GM20431 (cell line): ENCODE data around the gene PCP2.
"Not testable (repeated sequence)": the region's sequence is repeated elsewhere in the genome, so short reads cannot be mapped to it uniquely, and the experiment has no call there.

Experiments
- in situ Hi-C: fragments of 300-500 bp; cut with MseI, MboI; formaldehyde crosslinking; loops from one replicate; pipeline ENCODE4 v1.15.0; 2020; ENCODE audit warnings: low sequenced_read_pairs; ENCODE audit not compliant: unreplicated experiment

Gene PCP2

DNA sequence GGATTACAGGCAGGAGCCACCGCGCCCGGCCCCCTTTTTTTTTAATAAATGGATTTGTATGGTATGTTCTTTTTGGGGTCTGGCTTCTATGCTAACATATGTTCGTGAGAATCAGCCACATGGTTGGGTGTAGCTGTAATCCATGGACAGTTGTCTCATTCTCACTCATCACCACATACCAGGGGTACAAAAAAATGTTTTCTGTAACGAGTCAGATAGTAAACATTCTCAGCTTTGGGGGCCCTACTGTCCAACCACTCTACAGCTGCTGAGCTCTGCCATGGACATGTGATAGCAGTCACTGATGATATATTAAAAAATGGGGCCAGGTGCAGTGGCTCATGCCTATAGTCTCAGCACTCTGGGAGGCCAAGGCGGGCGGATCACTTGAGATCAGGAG, 30.2 kb upstream of the PCP2 start:
- in situ Hi-C loops: no loop called here

DNA sequence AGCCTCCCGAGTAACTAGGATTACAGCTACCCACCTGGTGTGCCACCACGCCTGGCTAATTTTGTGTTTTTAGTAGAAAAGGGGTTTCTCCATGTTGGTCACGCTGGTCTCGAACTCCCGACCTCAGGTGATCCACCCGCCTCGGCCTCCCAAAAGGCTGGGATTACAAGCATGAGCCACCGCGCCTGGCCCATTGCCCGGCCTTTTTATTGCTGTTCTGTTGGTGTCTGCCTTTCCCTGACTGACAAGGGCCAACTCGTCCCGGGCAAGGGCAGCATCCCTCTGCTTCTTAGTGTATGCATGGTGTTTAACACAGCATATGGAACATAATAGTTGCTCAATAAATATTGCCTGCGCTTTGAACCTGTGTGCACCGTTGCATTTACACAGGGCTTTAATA, 29.1 kb upstream of the PCP2 start:
- in situ Hi-C loops: no loop called here

DNA sequence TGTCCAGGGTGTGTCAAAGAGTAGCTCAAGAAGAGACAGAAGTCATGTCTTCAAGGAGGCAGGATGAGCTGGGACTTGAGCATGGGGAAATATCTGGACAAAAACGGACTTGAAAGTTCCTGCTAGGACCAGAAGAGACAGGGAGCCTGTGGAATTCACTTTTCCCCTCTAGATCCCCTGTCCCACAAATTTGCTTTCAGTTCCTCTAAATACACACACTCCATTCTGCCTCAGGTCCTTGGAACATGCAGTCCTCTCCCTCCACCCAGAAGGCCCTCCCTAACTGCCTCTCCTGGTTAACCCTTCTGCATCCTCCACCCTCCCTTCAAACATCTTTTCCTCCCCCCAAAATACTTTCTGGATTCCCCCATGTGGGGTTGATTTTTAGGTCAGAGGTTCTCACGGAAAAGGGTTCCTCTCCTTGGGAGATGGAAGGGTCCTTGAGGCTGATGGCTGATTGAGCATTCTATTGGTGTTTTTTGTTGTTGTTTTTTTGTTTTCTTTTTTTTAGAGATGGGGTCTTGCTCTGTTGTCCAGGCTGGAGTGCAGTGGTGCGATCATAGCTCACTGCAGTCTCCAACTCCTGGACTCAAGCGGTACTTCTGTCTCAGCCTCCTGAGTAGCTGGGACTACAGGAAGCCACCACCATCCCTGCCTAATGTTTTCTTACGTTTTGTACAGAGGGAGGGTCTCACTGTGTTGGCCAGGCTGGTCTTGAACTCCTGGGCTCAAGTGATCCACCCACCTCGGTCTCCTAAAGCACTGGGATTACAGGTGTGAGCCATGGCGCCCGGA, 28.4 kb upstream of the PCP2 start:
- in situ Hi-C loops: no loop called here

DNA sequence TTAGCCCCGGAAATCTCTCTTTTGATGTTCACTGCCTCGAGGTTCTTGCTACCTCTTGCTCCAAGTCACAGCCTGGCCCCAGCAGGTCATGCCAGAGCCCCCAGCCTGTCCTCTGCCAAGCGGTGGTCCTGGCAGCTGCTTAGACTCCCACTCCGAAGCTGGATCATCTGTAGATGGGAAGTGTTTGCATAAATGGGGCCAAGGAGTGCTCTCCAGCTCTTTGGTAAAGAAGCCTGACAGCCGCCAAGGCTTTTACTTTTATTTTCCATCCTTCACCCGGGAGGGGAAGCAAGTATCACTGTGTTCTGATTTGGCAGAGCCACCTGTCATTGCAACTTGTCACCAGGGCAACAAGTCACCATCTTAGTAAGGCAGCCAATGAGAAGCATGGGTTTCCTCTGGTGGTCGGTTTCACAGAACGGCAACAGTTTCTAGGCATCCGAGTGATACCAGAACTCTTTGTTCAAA, 24.7 kb upstream of the PCP2 start:
- in situ Hi-C loops: no loop called here

DNA sequence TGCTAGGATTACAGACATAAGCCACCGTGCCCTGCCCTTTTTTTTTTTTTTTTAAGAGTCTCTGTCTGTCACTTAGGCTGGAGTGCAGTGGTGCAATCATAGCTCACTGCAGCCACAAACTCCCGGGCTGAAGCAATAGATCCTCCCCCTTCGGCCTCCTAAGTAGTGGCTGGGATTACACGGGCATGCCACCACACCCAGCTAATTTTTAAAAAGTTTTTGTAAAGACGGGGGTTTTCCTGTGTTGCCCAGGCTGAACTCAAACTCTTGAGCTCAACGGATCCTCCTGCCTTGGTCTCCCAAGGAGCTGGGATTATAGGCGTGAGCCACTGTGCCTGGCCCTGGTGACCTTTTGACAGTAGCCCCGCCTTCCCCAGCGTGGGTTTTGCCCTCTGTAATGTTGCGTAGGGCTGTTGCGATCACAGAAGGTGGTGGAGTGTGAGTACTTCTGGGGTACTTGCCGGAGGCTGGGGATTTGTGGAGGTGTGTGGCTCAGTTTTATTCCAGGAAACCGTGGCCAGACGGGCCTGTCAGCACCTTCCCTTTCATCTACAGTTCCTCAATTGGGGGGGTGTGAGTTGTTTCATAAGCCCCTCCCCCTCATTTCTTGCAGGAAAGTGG, 23.7 kb upstream of the PCP2 start:
- in situ Hi-C loops: no loop called here

DNA sequence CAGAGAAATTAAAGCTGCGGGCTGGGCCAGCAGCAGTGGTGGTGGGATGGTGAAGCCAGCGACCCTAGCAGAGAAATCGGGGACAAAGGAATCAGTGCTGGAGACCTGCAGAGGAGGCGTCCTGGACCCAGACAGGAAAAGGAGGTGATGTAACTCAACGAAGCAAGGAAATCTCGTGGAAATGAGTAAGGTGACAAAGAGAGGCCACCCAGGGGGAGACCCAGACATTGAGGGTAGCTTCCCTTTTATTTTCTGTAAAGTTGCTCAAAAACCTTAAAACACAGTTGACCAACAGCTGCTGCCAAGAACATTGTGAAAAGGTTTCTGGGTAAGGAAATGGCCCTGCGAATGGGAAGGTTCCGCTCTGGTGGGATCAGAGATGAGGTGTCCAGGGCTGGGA, 22.1 kb upstream of the PCP2 start:
- in situ Hi-C loops: no loop called here

DNA sequence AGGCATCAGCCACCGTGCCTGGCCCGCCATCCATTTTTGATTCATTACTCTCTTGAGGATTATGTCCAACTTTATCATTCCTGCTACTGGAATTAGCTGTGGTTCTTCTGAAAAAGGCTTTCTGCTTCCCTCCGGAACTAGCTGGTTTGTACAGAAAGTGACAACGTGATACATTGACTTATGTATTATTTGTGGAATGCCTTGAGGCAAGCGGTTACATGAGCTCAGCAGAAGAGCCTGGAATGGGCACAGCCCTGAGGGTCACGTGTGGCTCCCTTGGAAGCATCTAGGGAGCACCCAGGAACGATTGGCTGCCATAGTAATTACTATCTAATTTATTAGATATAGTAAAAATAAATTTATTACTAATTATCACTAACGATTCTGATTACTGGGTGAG, 20.9 kb upstream of the PCP2 start:
- in situ Hi-C loops: no loop called here

DNA sequence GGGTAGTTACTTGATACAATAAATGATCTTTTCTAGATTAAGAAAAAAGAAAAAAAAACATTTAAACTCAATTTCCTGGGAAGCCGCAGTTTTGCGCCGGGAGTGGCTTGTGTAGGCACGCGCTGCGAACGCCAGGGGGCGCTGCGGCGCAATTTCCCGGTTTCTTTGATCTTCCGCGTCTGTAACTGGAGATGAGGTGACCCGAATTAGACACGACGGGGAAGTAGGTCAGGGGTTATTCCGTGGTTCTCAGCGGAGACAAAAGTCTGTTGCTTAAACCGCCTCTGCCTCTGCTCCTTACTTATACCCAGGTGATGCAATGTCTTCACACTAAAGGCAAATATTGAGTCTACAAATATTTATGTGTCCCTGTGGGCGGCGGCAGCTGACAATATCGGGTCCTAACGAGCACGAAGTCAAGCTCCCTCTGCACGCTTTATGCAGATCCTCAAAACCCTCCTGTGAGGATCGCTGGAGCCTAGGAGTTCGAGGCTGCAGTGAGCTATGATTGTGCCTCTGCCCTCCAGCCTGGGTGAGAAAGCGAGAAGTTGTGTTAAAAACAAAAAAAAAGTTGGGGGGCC, 18.6 kb upstream of the PCP2 start:
- in situ Hi-C loops: no loop called here

DNA sequence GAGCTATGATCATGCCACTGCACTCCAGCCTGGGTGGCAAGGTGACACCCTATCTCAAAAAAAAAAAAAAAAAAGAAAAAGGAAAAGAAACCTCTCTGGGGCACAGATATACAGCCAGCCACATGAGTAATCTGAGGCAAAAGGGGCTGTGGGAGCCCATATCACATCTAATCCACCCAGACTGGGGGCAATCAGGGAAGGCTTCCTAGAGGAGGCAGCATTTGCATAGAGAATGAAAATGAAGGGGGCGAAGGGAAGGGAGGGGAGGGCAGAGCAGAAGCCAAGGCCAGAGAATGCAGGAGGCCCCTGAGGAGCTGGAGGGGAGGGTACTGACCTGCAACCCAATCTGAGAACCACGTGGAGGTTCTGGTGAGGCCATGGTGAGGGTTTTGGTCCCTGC, 16.6 kb upstream of the PCP2 start:
- in situ Hi-C loops: no loop called here

DNA sequence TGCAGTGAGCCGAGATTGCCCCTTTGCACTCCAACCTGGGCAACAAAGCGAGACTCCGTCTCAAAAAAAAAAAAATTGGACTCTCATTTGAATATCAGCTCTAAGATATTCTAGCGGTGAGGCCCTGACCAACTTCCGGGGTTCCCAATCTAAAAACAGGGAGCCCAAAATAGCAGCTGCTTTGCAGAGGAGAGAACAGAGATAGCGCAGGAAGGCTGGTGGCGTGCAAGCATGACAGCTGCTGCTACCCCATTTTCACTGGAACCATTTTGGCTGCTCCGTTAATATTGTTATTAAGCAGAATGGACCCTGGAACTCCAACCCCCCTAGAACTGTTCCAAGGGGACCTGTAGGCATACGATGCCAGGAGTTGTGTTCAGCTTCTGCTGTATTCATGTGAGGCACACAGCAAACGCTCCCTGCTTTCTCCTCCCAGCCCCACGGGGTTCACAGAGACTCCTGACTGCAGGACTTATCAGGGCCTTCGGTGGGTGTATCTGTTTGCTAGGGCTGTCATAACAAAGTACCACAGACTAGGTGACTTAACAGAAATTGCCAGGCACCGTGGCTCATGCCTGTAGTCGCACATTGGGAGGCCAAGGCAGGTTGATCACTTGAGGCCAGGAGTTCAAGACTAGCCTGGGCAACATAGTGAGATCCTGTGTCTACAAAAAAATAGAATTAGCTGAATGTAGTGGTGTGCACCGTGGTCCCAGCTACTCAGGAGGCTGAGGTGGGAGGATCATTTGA, 14.9 kb upstream of the PCP2 start:
- in situ Hi-C loops: no loop called here

DNA sequence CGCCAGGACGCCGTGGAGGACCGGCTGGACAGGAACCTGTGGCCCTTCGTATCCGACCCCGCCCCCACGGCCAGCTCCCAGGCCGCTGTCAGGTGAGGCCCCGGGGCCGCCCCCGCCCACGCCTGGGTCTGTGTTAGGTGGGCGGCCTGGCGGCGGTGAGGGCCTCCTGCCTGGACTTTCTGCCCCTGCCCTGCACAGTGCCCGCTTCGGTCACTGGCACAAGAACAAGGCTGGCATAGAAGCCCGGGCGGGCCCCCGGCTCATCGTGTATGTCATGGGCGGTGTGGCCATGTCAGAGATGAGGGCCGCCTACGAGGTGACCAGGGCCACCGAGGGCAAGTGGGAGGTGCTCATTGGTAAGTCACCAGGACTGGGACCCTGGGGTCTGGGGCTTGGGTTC, 13.6 kb upstream of the PCP2 start:
- in situ Hi-C loops: no loop called here

DNA sequence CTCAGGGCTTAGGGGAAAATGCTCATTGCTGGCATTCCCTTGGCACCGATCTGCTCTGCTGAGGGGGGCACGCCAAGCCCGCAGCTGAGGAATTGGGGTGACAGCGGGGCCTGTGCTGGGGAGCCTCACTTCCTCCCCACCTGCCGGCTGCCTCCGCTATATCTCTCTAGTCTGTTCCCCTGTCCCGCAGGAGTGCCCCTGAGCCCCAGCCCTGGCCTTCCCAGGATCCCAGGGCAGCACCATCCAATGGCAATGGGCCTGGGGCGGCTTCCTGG, 12.8 kb upstream of the PCP2 start:
- in situ Hi-C loops: no loop called here

DNA sequence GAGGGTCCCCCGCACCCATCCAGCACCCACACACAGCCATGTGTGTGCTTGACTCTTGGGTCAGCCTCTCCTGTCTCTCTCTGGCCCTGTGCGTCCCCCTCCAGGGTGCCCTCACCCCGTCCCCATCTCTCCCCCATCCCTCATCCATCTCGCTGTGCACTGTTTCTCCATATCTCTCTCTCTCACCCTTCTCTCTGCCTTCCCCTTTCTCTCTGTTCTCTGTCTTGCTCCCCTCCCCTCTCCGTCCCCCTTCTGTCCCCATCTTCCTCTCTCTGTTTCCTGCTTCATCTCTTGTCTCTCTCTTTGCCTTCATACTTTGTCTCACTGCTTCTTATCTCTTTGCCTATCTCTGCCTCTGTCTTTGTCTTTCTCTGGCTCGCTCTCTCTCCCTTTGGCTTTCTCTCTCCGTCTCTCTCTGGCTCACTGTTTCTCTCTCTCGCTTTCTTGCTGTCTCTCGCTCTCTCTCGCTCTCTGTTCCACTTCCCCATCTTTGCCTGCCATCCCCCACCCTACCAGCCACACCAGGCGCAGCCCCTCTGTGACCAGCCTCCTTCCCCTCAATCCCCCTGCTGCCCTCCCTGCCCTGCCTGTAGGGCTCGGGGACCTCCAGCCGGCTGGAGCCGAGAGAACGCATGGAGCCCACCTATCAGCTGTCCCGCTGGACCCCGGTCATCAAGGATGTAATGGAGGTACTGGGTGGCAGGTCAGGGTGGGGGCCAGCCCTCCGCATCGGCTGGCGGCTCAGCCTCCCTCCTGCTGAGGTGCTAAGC, 12.3 kb upstream of the PCP2 start:
- in situ Hi-C loops: no loop called here

DNA sequence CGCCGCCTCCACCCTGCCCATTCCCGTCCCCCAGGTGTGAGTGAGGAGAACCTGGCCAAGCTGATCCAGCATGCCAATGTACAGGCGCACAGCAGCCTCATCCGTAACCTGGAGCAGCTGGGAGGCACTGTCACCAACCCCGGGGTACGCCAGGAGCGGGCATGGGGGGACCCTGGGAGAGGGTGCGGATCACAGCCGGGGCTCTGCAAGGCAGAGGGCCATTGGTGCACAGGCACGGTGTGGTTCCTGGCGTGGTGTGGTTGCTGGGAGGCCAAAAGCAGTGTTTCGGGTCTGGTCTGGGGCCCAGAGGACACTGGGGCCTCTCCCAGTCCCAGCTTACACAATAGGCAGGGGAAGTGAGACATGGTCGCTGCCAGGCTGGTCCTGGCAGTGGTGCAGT, 11.6 kb upstream of the PCP2 start:
- in situ Hi-C loops: no loop called here

DNA sequence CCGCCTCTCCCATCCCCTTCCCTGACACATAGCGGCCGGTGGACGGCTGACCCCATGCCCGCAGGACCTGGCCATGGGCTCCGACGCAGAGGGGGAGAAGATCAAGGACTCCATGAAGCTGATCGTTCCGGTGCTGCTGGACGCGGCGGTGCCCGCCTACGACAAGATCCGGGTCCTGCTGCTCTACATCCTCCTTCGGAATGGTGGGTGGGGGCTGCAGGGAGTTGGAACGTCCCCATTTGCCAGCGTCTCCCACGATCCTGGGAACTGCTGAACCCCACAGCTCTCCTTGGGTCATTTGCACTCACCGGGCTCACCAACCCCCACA, 11.0 kb upstream of the PCP2 start:
- in situ Hi-C loops: no loop called here

DNA sequence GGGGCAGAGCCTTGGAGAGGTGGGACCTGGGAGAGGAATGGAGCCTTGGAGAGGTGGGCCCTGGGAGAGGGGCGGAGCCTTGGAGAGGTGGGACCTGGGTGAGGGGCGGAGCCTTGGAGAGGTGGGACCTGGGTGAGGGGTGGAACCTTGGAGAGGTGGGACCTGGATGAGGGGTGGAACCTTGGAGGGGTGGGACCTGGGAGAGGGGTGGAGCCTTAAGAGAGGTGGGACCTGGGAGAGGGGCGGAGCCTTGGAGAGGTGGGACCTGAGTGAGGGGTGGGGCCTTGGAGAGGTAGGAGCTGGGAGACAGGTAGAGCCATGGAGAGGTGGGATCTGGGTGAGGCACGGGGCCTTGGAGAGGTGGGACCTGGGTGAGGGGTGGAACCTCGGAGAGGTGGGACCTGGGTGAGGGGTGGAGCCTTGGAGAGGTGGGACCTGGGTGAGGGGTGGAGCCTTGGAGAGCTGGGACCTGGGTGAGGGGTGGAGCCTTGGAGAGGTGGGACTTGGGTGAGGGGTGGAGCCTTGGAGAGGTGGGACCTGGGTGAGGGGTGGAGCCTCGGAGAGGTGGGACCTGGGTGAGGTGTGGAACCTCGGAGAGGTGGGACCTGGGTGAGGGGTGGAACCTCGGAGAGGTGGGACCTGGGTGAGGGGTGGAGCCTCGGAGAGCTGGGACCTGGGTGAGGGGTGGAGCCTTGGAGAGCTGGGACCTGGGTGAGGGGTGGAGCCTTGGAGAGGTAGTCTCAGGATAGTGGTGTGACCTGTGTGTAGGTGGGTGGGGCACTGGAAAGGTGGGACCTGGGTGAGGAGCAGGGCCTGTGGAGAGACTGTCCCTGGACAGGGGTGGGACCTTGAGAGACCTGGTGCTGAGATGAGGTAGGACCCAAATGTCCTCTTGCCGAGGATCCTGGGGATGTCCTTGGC, 10.4 kb upstream of the PCP2 start:
- in situ Hi-C loops: not testable (repeated sequence)

DNA sequence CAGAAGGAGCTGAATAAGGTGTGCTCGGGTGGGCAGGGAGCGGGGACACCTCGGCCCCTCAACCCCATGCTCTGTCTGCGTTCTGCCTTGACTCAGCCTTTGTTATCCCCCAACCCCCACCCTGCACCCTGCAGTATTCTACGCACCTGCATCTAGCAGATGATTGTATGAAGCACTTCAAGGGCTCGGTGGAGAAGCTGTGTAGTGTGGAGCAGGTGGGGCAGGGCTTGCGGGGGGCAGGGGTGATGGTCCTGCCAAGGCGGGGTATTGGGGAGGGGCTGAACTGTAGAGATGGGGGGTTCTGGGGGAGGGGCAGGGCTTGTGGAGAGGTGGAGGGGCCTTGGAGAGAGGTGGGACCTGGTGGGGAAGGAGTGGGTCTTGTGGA, 9.5 kb upstream of the PCP2 start:
- in situ Hi-C loops: no loop called here

DNA sequence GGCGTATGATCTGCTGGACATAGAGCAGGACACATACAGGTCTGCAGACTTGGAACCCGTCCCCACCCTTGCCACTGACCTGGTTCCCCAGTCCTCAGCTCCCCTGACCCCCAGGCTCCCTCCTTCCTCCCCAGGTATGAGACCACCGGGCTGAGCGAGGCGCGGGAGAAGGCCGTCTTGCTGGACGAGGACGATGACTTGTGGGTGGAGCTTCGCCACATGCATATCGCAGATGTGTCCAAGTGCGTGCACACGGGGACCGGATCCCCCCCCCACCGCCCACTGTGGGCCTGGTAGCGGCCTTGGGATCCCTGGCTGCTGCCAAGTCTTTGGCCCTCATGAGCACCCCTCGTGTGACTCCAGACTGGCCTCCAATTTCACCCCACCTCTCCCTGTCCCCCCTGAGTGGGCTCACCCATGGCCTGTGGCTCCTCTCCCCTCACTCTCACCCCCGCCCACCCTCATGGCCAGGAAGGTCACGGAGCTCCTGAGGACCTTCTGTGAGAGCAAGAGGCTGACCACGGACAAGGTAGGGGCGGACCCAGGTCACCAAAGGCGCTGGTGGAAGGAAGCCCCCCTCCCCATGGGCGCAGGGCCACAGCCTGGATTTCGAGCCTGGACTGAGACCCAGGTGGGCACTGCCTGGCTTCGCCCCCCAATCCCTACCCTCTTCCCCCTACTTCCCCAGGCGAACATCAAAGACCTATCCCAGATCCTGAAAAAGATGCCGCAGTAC, 8.9 kb upstream of the PCP2 start:
- in situ Hi-C loops: no loop called here
